Measurements from ENCODE around the gene KCNK7. TPM values are rescaled to one million over a fixed set of nuclear protein-coding genes. Genes with fewer than 3 reads are reported as not detected.
"Not testable (repeated sequence)": the region's sequence is repeated elsewhere in the genome, so short reads cannot be mapped to it uniquely, and the experiment has no call there.

KCNK7 gene
- total RNA-seq, 2 experiments from 2014 or later = 1.00 to 3.3 TPM

DNA sequence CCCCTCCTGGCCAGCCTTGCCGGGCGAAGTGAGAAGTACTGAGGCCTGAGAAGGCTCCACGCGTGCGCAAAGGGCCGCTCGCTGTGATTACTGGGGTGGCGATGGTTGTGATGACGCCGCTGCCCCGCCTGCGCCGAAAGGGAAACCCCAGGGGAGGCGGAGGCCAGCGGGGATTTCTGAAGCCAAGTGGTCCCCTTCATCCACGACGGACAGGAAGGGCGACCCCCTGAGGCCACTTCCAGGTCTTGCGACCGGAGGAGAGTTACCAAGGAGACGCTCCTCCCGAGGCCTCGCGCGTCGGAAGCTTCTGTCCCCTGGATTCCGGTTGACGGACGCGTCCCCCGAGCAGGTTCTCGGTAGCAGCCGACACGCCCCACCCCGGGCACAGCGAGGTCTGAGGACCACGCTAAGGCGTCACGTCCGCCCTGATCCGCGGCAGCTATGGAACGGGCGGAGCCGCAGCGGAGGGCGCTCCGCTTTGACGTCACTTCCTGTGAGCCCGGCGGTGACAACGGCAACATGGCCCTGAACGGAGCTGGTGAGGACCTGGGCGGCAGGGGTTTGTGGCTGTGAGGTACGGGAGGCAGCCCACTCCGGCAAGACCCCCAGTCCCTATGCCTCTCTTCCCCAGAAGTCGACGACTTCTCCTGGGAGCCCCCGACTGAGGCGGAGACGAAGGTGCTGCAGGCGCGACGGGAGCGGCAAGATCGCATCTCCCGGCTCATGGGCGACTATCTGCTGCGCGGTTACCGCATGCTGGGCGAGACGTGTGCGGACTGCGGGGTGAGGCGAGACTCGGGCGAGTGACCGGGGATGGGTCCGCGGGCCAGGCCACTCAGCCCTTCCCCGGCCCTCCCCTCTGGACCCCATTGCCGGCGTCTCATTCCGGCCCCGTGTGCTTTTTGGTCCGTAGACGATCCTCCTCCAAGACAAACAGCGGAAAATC lies 25.4 kb downstream of the KCNK7 start, which contains the start of gene ZNRD2:
ZNRD2 (plus strand) TSS at position 505 of the 946 bp plus-strand sequence; CDS start at position 520, 15 bp downstream.
- Mint-ChIP-seq H3K27ac (peak within 1 kb of the TSS; percentile 99), H3K36me3 (ENCODE audit: low read depth) (peaks cover 34% of the 10 kb centered on the region), H3K27me3 (no peaks in the 10 kb centered on the region), H3K4me1 (peaks cover 58% of the 10 kb centered on the region), H3K4me3 (peak within 1 kb of the TSS; percentile 99), H3K9me3 (no peaks in the 10 kb centered on the region)
- ChIA-PET CTCF (interaction anchor here (0.6 to 6.0 kb wide), 15 partner anchors 10 to 290 kb away, joined by 3 to 57 read pairs (median 5); partner anchors contain the start of genes LTBP3, MAP3K11, MUS81 and PCNX3), POLR2A (interaction anchor here (0.6 to 2.0 kb wide), 2 partner anchors 7 to 70 kb away, joined by 7 to 10 read pairs; no protein-coding TSS in a partner anchor)
- peak; percentile 98 for DNase-seq

DNA sequence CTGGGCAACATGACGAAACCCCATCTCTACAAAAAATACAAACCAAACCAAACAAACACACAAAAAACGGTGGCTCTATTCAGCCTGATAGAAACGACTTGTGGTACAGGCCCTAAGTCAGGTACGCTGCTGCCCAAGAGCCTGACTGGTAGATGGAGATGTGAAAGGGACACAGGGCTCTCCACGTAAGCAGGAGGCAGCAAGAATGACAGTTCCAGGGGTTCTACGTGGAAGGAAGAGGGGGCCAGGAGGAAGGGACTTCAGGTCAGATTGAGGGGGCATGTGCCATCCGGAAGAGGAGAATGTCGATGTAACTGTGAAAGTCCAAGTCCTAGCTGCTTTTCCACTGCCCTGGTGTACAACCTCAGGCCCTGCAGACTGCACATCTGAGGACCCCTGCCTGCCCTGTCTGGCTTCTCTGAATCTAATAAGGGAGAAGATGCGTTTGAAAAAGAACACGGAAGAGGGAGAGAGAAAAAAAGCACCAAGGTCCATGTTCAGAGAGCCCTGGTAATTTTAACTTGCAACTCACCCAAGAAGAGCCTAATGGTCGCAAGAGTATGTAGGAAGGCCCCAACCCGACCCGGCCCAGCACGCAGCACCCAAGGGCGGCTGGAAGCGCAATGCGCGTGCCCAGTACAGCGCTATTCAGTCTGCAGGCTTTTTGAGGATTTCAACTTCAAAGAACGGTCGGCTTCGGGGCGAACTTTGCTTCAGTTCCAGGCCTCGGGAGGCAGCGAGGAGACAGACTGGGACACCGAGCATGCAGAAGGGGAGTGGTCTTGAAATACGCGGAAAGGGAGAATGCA lies 26.2 kb downstream of the KCNK7 start:
- H3K27me3 Mint-ChIP-seq = no peaks in the 10 kb centered on the region
- no peaks in the 10 kb centered on the region for H3K9me3 Mint-ChIP-seq
- CTCF ChIA-PET = interaction anchor here (0.7 to 6.0 kb wide), 12 partner anchors 8 to 439 kb away, joined by 3 to 57 read pairs (median 6); partner anchors contain the start of genes LTBP3, MAP3K11, MUS81 and PCNX3
- peak overlapping the region; percentile 99 for H3K4me3 Mint-ChIP-seq
- H3K4me1 Mint-ChIP-seq = peaks cover 61% of the 10 kb centered on the region
- DNase-seq = no peak
- H3K36me3 Mint-ChIP-seq (ENCODE audit: low read depth) = peaks cover 36% of the 10 kb centered on the region
- POLR2A ChIA-PET = interaction anchor here (2.0 kb wide), 1 partner anchor 69 kb away, joined by 10 read pairs; no protein-coding TSS in a partner anchor
- peak overlapping the region; percentile 99 for H3K27ac Mint-ChIP-seq

DNA sequence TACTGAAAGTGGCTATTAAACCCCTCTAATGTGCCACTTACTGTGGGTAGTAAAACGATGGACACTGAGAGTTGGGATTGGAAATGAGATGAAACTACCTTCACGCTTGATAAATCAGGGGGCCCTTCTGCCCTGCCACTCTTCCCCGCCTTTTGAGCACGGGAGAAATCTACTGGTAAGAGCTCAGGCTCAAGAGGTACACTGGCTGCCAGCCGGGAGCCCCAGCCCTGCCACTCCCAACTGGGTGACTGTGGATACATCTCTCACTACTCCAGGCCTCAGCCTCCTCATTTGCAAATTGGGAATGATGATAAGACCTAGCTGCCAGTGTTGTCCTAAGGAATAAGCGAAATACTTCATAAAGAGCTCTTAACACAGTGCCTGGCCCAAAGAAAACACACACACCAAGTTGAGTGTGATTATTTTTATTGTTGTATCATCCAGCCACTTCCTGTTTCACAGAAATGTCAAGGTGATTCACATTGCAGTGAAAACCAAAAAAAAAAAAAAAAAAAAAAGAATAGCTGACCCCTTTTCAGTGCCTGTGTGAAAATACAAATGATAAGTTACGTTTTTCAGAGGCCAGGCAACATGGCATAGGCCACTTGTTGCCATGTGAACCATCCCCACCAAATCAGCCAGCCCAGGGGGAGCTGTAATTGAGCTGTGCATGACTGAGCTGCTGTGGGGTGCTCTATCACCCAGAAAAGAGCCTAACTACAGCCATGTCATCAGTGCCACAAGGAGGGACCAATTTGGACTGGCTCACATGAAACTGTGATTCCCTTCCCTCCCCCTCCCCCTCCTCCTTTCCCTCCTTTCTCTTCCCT lies 29.8 kb downstream of the KCNK7 start:
- H3K4me3 Mint-ChIP-seq = peak overlapping the region; percentile 50
- ChIA-PET POLR2A (interaction anchor here (0.6 to 1.5 kb wide), 3 partner anchors 21 to 143 kb away, joined by 3 to 7 read pairs (median 4); partner anchors contain the start of gene NEAT1), CTCF (interaction anchor here (0.7 to 10.2 kb wide), 11 partner anchors 10 to 699 kb away, joined by 3 to 66 read pairs (median 4); partner anchors contain the start of genes EHBP1L1, KAT5 and SCYL1)
- peak; percentile 50 for DNase-seq
- no peaks in the 10 kb centered on the region for H3K9me3 Mint-ChIP-seq
- H3K27me3 Mint-ChIP-seq = no peaks in the 10 kb centered on the region
- peaks cover 23% of the 10 kb centered on the region for H3K36me3 Mint-ChIP-seq (ENCODE audit: low read depth)
- H3K4me1 Mint-ChIP-seq = peaks cover 52% of the 10 kb centered on the region
- H3K27ac Mint-ChIP-seq = peak overlapping the region; percentile 96

DNA sequence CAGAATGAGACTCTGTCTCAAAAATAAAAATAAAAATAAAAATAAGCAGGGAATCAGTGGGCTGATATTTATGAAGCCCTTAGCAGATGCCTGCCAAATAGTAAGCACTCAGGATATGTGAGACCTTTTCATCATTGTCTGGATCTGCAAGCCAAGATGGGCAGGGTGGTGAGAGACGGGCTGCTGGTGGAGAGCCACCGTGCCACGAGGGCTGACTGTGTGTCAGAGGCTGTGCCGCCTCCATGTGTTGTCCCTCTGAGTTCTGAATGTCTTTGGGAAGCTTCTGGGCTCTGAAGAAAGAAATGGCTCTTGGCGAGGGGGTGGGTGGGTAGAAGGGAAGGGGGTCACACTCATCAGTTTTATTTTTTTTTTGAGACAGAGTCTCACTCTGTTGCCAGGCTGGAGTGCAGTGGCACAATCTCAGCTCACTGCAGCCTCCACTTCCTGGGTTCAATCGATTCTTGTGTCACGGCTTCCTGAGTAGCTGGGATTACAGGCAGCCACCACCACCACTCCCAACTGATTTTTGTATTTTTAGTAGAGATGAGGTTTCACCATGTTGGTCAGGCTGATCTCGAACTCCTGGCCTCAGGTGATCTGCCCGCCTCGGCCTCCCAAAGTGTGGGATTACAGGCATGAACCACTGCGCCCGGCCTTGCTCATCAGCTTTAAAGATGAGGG lies 30.6 kb downstream of the KCNK7 start:
- DNase-seq, H3K9me3 Mint-ChIP-seq, H3K27me3 Mint-ChIP-seq: not testable (repeated sequence)
- ChIA-PET CTCF (interaction anchor here (0.6 to 10.2 kb wide), 8 partner anchors 8 to 698 kb away, joined by 3 to 66 read pairs (median 4); partner anchors contain the start of gene SCYL1), POLR2A (interaction anchor here (0.6 to 1.5 kb wide), 2 partner anchors 60 to 142 kb away, joined by 4 to 7 read pairs; partner anchors contain the start of gene NEAT1)
- Mint-ChIP-seq H3K27ac (peak overlapping the region; percentile 96), H3K4me3 (peak overlapping the region; percentile 50), H3K36me3 (ENCODE audit: low read depth) (peaks cover 20% of the 10 kb centered on the region), H3K4me1 (peaks cover 56% of the 10 kb centered on the region)

DNA sequence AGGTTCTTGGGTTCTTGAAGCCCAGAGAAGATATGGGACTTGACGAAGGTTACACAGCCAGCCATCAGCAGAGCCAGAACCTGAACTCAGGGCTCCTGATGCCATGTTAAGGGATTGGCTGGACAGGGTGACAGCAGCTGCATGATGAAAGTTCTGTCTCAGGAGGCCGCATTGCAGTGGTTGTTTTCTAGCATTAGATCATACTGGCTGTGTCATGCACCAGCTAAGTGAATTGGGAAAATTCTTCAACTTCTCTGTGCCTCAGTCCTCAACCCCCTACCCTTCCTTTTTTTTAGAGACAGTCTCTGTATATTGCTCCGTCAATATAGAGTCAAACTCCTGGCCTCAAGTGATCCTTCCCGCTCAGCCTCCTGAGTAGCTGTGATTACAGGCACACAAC lies 32.0 kb downstream of the KCNK7 start:
- Mint-ChIP-seq H3K36me3 (ENCODE audit: low read depth) (peaks cover 17% of the 10 kb centered on the region), H3K27ac (no peak overlapping the region), H3K27me3 (no peaks in the 10 kb centered on the region), H3K4me3 (no peak overlapping the region), H3K4me1 (peaks cover 56% of the 10 kb centered on the region), H3K9me3 (no peaks in the 10 kb centered on the region)
- ChIA-PET POLR2A (interaction anchor here (0.6 kb wide), 1 partner anchor 7 kb away, joined by 7 read pairs; no protein-coding TSS in a partner anchor), CTCF (interaction anchor here (0.7 to 10.2 kb wide), 5 partner anchors 10 to 1736 kb away, joined by 3 to 66 read pairs (median 4); no protein-coding TSS in a partner anchor)
- DNase-seq = no peak

DNA sequence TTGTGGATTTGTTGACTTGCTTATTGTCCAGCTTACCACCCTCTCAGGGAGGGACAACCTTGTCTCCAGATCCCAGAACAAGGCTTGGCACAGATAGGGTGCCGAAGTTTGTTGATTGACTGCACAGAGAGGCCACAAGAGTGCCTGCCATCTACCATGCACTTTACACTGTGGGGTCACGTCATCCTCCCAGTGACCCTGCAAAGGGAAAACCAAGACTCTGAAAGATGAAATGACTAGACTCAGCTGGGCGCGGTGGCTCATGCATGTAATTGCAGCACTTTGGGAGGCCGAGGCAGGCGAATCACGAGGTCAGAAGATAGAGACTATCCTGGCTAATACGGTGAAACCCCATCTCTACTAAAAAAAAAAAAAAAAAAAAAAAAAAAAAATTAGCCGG lies 32.8 kb downstream of the KCNK7 start:
- DNase-seq = no peak
- Mint-ChIP-seq H3K4me3 (no peak overlapping the region), H3K27me3 (no peaks in the 10 kb centered on the region), H3K9me3 (no peaks in the 10 kb centered on the region), H3K4me1 (peaks cover 50% of the 10 kb centered on the region), H3K27ac (peak overlapping the region; percentile 41), H3K36me3 (ENCODE audit: low read depth) (peaks cover 13% of the 10 kb centered on the region)
- ChIA-PET CTCF (interaction anchor here (1.4 to 10.2 kb wide), 5 partner anchors 9 to 248 kb away, joined by 3 to 66 read pairs (median 18); partner anchors contain the start of genes FAM89B and ZNRD2), POLR2A (interaction anchor here (0.6 kb wide), 1 partner anchor 8 kb away, joined by 7 read pairs; no protein-coding TSS in a partner anchor)

DNA sequence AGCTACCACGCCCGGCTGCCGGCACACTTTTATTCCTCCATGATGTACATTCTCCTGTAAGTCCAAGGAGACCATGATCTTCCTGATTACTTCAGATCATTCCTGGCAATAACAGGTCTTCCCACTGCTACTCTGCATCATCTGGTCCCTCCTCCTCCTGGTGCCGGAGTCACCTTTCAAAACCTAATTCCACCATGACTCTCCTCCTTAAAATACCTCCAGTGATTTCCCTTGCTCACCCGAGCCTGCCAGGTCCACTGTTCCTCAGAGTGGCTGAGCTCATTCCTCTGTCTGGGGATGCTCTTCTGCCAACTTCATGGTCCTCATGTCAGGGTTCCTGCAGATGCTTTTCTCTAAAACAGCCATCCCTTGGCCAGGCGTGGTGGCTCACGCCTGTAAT lies 33.6 kb downstream of the KCNK7 start:
- Mint-ChIP-seq H3K4me1 (peaks cover 55% of the 10 kb centered on the region), H3K27me3 (no peaks in the 10 kb centered on the region), H3K4me3 (no peak overlapping the region), H3K9me3 (no peaks in the 10 kb centered on the region), H3K27ac (no peak overlapping the region), H3K36me3 (ENCODE audit: low read depth) (peaks cover 13% of the 10 kb centered on the region)
- POLR2A ChIA-PET = no interaction called here
- CTCF ChIA-PET = interaction anchor here (0.9 to 10.2 kb wide), 6 partner anchors 10 to 247 kb away, joined by 3 to 66 read pairs (median 10); partner anchors contain the start of genes FAM89B and ZNRD2
- DNase-seq = no peak

DNA sequence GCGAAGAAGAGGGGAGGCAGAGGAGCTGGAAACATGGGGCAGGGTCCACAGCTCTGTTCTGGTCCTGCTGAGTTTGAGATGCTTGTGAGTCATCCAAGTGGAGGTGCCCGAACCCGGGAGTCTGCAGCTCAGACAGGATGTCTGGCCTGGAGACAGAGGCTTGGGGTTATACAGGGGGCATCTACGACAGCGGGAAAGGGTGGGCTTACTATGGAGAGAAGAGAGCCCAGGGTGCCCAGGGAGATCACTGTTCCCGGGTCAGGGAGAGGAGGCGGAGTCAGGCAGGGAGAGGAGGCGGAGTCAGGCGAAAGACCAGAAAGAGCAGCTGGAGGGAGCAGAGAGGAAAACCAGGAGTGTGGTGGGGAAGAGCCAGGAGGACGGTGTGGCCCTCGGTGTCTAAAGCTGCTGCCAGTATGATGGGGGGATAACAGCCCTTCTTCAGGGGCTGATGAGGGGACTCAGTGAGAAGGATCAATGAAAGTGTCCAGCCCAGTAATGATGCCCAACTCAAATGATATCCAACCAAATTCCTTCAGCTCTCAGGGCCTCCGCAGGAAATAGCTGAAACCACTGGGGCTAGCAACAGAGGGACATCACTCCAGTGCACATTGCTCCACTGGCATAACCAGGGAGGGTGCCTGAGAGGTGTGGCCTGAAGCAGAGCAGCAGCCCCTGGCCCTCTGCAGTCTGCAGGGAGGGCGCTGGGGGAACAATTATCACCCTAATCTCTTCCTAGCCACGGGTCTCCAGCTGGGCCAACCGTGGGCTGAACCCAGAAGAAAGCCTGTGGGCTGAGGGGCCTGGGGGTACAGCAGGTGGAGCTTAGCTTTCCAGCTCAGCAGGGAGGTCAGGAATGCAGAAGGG lies 34.8 kb downstream of the KCNK7 start:
- peaks cover 7% of the 10 kb centered on the region for H3K36me3 Mint-ChIP-seq (ENCODE audit: low read depth)
- H3K4me1 Mint-ChIP-seq = peaks cover 55% of the 10 kb centered on the region
- ChIA-PET CTCF (interaction anchor here (0.8 to 10.2 kb wide), 6 partner anchors 8 to 19 kb away, joined by 3 to 66 read pairs (median 12); partner anchors contain the start of genes EHBP1L1, FAM89B and ZNRD2), POLR2A (no interaction called here)
- H3K9me3 Mint-ChIP-seq = no peaks in the 10 kb centered on the region
- peak overlapping the region; percentile 68 for H3K27ac Mint-ChIP-seq
- H3K27me3 Mint-ChIP-seq = no peaks in the 10 kb centered on the region
- no peak overlapping the region for H3K4me3 Mint-ChIP-seq
- no peak for DNase-seq

DNA sequence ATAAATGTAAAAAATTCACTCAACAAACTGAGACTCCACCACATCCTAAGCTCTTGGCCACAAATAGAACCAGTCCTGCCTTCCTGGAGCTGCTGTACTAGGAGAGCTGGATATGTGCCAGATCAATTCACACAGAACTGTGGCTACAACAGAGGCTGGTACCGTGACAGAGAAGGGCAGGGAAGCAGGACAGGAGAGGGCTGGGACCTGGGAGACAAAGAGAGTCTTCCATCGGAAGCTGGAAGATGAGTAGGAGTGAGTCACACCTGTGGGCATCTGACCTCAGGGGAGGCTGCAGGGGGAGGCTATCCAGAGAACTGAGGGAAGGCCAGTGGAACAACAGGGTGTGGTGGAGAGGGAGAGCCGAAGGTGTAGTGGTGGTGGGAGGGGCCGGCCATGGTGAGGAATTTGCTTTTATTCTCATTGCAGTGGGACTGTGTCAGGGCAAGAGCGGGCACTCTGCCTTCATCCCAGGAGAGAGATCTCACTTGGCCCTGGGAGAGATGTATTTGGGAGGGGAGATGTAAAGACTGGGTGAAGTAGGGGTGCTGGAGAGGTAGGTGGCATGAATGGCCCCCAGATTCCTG lies 35.6 kb downstream of the KCNK7 start:
- Mint-ChIP-seq H3K27me3 (no peaks in the 10 kb centered on the region), H3K4me1 (peaks cover 55% of the 10 kb centered on the region), H3K27ac (peak overlapping the region; percentile 77), H3K4me3 (no peak overlapping the region), H3K36me3 (ENCODE audit: low read depth) (peaks cover 3% of the 10 kb centered on the region), H3K9me3 (no peaks in the 10 kb centered on the region)
- ChIA-PET CTCF (interaction anchor here (1.0 to 10.2 kb wide), 6 partner anchors 9 to 34 kb away, joined by 3 to 66 read pairs (median 12); partner anchors contain the start of genes FAM89B and ZNRD2), POLR2A (no interaction called here)
- no peak for DNase-seq

DNA sequence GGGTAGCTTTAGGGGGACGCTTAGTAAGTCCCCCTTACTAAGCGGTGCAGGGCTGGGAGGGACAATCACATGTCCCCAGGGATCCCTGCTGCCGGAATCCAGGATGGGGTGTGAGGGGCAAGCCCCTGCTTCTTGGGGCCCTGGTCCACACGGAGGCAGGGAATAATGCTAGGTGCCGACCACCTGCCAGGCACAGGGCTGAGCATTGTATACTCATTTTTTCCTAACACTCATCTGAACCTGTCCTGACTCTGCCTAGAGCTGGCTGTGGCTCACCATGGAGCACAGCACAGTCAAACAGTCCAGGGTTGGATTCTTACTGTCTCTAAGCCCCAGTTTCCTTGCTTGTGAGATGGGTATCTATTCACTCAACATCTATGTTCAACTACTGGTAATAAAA lies 36.1 kb downstream of the KCNK7 start:
- H3K36me3 Mint-ChIP-seq (ENCODE audit: low read depth) = no peaks in the 10 kb centered on the region
- ChIA-PET POLR2A (no interaction called here), CTCF (interaction anchor here (1.0 to 10.2 kb wide), 8 partner anchors 8 to 34 kb away, joined by 3 to 66 read pairs (median 5); partner anchors contain the start of genes FAM89B and ZNRD2)
- peaks cover 57% of the 10 kb centered on the region for H3K4me1 Mint-ChIP-seq
- no peak for DNase-seq
- H3K27me3 Mint-ChIP-seq = no peaks in the 10 kb centered on the region
- peak overlapping the region; percentile 77 for H3K27ac Mint-ChIP-seq
- H3K4me3 Mint-ChIP-seq = peak overlapping the region; percentile 50
- no peaks in the 10 kb centered on the region for H3K9me3 Mint-ChIP-seq
